Mucosa of descending colon (tissue), 3 donors: ENCODE results near the gene MEOX1. TPM values are rescaled to one million over a fixed set of nuclear protein-coding genes. Genes with fewer than 3 reads are reported as not detected.

ENCODE experiments used
- ATAC-seq: fragments of 200-7000 bp; cut with Tn5 transposase; one replicate; pipeline ENCODE4 v1.9.1; 2020; ENCODE audit warnings: mild to moderate bottlenecking, moderate library complexity
- DNase-seq, 3 donors: peaks; one replicate each; pipeline ENCODE4 v3.0.0-alpha.2; 2020
- H3K36me3 ChIP-seq: fragments of 200-600 bp; one replicate; pipeline ENCODE4 v1.8.0; 2021; ENCODE audit warnings: low read depth, mild to moderate bottlenecking
- H3K4me1 ChIP-seq: fragments of 200-600 bp; one replicate; pipeline ENCODE4 v1.8.0; 2021; ENCODE audit warnings: low read depth, mild to moderate bottlenecking
- H3K4me3 ChIP-seq: fragments of 200-600 bp; one replicate; pipeline ENCODE4 v1.8.0; 2021; ENCODE audit warnings: mild to moderate bottlenecking
- H3K9me3 ChIP-seq: fragments of 200-600 bp; one replicate; pipeline ENCODE4 v1.8.0; 2021; ENCODE audit warnings: mild to moderate bottlenecking
- CTCF ChIP-seq: fragments of 200-600 bp; IDR thresholded peaks from one replicate; pipeline ENCODE4 v1.8.0; 2022; ENCODE audit warnings: antibody characterized with exemption, mild to moderate bottlenecking
- intact Hi-C, 2 donors: fragments of 100-400 bp; cut with DNase I in 1 of 2; cut with micrococcal nuclease in 1 of 2; formaldehyde crosslinking; loops; one replicate each; pipeline versions ENCODE4 v1.11.0 to v1.11.1; 2022; cut with DNase I, micrococcal nuclease
- total RNA-seq, 3 donors: library from RNA; stranded (reverse); fragmentation: NEBNext Ultra II Directional in 2 of 3; extraction: Animal tissue kit (Norgen Biotek cat#: 25700) in 2 of 3; gene quantifications; one replicate each; pipeline versions ENCODE4 v1.2.1 to v1.2.4, GENCODE V29; 2021 to 2023
- donor health status: DM: no; HTN: no; CAD: no; lungs with moderate emphysema.
- donor health status: DM: no; HTN: no; CAD: no.
- donor health status: DM: no; HTN: yes; CAD: no.

MEOX1 gene
- total RNA-seq, 3 donors from 2014 or later: 1.4 to 3.5 (median 1.4) TPM

- ATAC-seq (no peak), DNase-seq (no peak)
- no peaks in the 10 kb centered on the region for H3K9me3 ChIP-seq
- TF ChIP-seq CTCF: no peak
- H3K4me1 ChIP-seq: no peaks in the 10 kb centered on the region
- no peaks in the 10 kb centered on the region for H3K36me3 ChIP-seq
- intact Hi-C loops: no loop called here
- H3K4me3 ChIP-seq: no peak overlapping the region
These were observed 36.2 kb upstream of the MEOX1 start for GRCh38 chr17:43697937-43698336.

- DNase-seq: no peak
- intact Hi-C loops: no loop called here
- H3K4me1 ChIP-seq: no peaks in the 10 kb centered on the region
These were observed 35.2 kb upstream of the MEOX1 start for GRCh38 chr17:43696891-43697290.

GRCh38 chr17:43695970-43696865, 34.5 kb upstream of the MEOX1 start:
- Histone ChIP-seq H3K9me3 (no peaks in the 10 kb centered on the region), H3K4me3 (no peak overlapping the region), H3K36me3 (no peaks in the 10 kb centered on the region), H3K4me1 (no peaks in the 10 kb centered on the region)
- intact Hi-C loops: no loop called here
- DNase-seq (no peak), ATAC-seq (no peak)
- TF ChIP-seq CTCF: no peak

More at GRCh38 chr17:43696891-43697290, 35.2 kb upstream of the MEOX1 start:
- H3K9me3 ChIP-seq: no peaks in the 10 kb centered on the region
- ATAC-seq: no peak
- no peak for TF ChIP-seq CTCF
- H3K4me3 ChIP-seq: no peak overlapping the region
- H3K36me3 ChIP-seq: no peaks in the 10 kb centered on the region

- peak; percentile 96 for ATAC-seq
- H3K4me3 ChIP-seq: no peak overlapping the region
- intact Hi-C loops: loop anchor here (1.0 to 5.0 kb wide), 2 partner anchors 63 to 66 kb away; partner anchors contain the start of gene SOST (in 1 of the 2)
These were observed 32.6 kb upstream of the MEOX1 start for GRCh38 chr17:43694081-43694870.

GRCh38 chr17:43691317-43691693, 29.6 kb upstream of the MEOX1 start:
- TF ChIP-seq CTCF: no peak

More at GRCh38 chr17:43694081-43694870, 32.6 kb upstream of the MEOX1 start:
- TF ChIP-seq CTCF: peak; percentile 65
- Histone ChIP-seq H3K9me3 (no peaks in the 10 kb centered on the region), H3K4me1 (no peaks in the 10 kb centered on the region), H3K36me3 (no peaks in the 10 kb centered on the region)
- DNase-seq: peak; percentile 64 to 89 (median 66)

More at GRCh38 chr17:43691317-43691693, 29.6 kb upstream of the MEOX1 start:
- Histone ChIP-seq H3K36me3 (no peaks in the 10 kb centered on the region), H3K4me3 (no peak overlapping the region), H3K9me3 (no peaks in the 10 kb centered on the region), H3K4me1 (no peaks in the 10 kb centered on the region)
- DNase-seq (no peak), ATAC-seq (no peak)
- intact Hi-C loops: loop anchor here in 1 of 2 donors (5.0 kb wide), 1 partner anchor 66 kb away; the partner anchor contains the start of gene SOST
